ENCODE results near the gene LGR6.
"Not testable (repeated sequence)": the region's sequence is repeated elsewhere in the genome, so short reads cannot be mapped to it uniquely, and the experiment has no call there.

LGR6 gene

DNA sequence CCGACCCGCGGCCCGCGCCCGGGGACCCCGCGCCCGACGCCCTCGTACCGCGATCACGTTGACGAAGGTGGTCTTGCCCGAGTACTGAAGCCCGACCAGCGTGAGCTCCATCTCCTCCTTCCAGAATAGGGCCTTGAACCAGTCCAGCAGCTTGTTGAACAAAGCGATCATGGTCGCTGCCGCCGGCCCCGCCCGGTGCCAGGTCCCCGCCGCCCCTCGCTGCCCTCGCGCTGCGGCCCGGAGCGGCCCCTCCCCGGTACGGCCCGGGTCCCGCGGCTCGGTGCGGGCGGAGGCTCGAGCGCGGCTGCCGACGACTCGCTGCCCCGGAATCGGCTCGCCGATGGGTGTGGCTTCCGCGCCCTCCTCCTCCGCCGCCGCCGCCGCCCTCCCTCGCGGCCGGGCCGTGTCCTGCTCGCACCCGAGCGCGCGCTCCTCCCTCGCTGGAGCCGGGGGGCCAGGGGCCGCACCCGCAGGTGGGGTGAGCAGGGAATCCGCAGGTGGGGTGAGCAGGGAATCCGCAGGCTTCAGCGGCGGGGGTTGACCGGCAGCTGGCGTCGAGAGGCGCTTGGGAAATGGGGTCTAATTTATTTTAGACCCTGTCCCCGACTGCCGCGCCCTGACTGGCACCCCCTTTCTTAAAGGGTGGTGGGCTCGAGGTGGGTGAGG lies 49.1 kb upstream of the LGR6 start, which contains the start of gene ARL8A (continued):
- TF ChIP-seq ZNF311 (tag by site-specific recombination; IDR thresholded peaks at IDR 0.05; ENCODE audit: borderline replicate concordance): no peak

DNA sequence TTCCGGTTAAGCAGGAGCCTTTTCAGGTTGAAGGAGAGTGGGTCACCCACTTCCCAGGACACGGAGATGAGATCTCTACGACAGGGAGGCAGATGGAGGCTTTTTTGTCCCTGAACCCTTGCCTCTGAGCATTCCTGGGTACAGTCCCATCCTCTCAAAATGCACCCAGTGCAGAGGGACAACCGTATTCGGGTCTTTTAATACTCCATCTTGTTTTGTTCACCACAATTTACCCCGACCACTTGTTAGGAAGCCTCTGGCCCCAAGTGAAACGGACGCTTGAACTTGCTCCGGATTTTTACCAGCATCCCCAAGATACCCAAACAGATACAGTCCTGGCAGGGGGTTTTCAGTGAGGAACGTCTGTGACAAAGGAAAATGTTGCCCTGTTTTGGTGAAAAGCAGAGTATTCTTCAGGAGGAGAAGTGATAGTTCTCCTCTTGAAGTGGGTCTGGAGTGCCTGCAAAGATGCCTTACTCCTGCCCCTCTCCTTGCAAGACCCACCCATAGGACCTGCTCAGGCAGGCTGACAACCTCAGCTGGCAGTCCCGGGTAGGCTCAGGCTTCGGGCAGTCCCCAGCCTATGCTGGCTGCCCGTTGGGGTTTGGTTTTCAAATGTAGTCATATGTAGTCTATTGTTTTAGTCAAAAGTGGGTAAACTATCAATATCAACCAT lies 48.4 kb upstream of the LGR6 start:
- no peaks in the 10 kb centered on the region; the same call in 1 of the 2 replicates for H3K4me1 ChIP-seq (ENCODE audit: control insufficient read depth, insufficient read depth, low read length)
- TF ChIP-seq ZNF302 (tag by site-specific recombination; IDR thresholded peaks at IDR 0.05; ENCODE audit: low read depth) (no peak), ZNF654 (tag by site-specific recombination; IDR thresholded peaks at IDR 0.05; ENCODE audit: low read depth) (no peak), ZNF600 (tag by site-specific recombination; IDR thresholded peaks at IDR 0.05) (peak; percentile 65; the same call in 1 of the 2 replicates), ZBTB48 (tag by site-specific recombination; IDR thresholded peaks at IDR 0.05) (peak; percentile 70; the same call in 1 of the 2 replicates), ZNF335 (tag by site-specific recombination; conservative IDR thresholded peaks at IDR 0.05) (peak; percentile 92), ZNF560 (tag by site-specific recombination; IDR thresholded peaks at IDR 0.05; ENCODE audit: borderline replicate concordance) (no peak), GLIS2 (tag by site-specific recombination; IDR thresholded peaks at IDR 0.05) (peak; percentile 4; the same call in 1 of the 2 replicates), ZBTB20 (tag by site-specific recombination; IDR thresholded peaks at IDR 0.05) (peak; percentile 65), ZNF530 (tag by site-specific recombination; IDR thresholded peaks at IDR 0.05; ENCODE audit: low read depth) (peak; percentile 98), ZNF16 (tag by site-specific recombination; IDR thresholded peaks at IDR 0.05; ENCODE audit: low read depth) (no peak)
- TF ChIP-seq, protein P1, sequence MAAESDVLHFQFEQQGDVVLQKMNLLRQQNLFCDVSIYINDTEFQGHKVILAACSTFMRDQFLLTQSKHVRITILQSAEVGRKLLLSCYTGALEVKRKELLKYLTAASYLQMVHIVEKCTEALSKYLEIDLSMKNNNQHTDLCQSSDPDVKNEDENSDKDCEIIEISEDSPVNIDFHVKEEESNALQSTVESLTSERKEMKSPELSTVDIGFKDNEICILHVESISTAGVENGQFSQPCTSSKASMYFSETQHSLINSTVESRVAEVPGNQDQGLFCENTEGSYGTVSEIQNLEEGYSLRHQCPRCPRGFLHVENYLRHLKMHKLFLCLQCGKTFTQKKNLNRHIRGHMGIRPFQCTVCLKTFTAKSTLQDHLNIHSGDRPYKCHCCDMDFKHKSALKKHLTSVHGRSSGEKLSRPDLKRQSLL (tag by site-specific recombination; IDR thresholded peaks at IDR 0.05): peak; percentile 29; the same call in 1 of the 2 replicates
- TF ChIP-seq, protein P2, sequence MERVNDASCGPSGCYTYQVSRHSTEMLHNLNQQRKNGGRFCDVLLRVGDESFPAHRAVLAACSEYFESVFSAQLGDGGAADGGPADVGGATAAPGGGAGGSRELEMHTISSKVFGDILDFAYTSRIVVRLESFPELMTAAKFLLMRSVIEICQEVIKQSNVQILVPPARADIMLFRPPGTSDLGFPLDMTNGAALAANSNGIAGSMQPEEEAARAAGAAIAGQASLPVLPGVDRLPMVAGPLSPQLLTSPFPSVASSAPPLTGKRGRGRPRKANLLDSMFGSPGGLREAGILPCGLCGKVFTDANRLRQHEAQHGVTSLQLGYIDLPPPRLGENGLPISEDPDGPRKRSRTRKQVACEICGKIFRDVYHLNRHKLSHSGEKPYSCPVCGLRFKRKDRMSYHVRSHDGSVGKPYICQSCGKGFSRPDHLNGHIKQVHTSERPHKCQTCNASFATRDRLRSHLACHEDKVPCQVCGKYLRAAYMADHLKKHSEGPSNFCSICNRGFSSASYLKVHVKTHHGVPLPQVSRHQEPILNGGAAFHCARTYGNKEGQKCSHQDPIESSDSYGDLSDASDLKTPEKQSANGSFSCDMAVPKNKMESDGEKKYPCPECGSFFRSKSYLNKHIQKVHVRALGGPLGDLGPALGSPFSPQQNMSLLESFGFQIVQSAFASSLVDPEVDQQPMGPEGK (tag by site-specific recombination; IDR thresholded peaks at IDR 0.05): no peak
- TF ChIP-seq, protein P3, sequence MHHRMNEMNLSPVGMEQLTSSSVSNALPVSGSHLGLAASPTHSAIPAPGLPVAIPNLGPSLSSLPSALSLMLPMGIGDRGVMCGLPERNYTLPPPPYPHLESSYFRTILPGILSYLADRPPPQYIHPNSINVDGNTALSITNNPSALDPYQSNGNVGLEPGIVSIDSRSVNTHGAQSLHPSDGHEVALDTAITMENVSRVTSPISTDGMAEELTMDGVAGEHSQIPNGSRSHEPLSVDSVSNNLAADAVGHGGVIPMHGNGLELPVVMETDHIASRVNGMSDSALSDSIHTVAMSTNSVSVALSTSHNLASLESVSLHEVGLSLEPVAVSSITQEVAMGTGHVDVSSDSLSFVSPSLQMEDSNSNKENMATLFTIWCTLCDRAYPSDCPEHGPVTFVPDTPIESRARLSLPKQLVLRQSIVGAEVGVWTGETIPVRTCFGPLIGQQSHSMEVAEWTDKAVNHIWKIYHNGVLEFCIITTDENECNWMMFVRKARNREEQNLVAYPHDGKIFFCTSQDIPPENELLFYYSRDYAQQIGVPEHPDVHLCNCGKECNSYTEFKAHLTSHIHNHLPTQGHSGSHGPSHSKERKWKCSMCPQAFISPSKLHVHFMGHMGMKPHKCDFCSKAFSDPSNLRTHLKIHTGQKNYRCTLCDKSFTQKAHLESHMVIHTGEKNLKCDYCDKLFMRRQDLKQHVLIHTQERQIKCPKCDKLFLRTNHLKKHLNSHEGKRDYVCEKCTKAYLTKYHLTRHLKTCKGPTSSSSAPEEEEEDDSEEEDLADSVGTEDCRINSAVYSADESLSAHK (tag by site-specific recombination; IDR thresholded peaks at IDR 0.05): no peak
- CTCF ChIA-PET: interaction anchor here (0.6 to 3.8 kb wide), 6 partner anchors 9 to 163 kb away, joined by 3 to 25 read pairs (median 4); no protein-coding TSS in a partner anchor
- H3K9me3 ChIP-seq (ENCODE audit: control insufficient read depth, insufficient read depth, low read depth, low read length): no peaks in the 10 kb centered on the region
- H3K36me3 ChIP-seq (ENCODE audit: control insufficient read depth in 2 of 2, insufficient read depth in 1 of 2, low read length in 2 of 2): peaks cover 0 to 17% of the 10 kb centered on the region in 2 experiments; a peak in 1 of 3 replicates
- POLR2A ChIA-PET: interaction anchor here (2.4 kb wide), 1 partner anchor 10 kb away, joined by 8 read pairs; no protein-coding TSS in a partner anchor
- H3K27ac ChIP-seq (ENCODE audit: extremely low read depth, low read depth, low read length): peak overlapping the region; percentile 90; the same call in 1 of the 2 replicates
- H3K4me3 ChIP-seq (ENCODE audit: low read depth, low read length): peak overlapping the region; percentile 79

DNA sequence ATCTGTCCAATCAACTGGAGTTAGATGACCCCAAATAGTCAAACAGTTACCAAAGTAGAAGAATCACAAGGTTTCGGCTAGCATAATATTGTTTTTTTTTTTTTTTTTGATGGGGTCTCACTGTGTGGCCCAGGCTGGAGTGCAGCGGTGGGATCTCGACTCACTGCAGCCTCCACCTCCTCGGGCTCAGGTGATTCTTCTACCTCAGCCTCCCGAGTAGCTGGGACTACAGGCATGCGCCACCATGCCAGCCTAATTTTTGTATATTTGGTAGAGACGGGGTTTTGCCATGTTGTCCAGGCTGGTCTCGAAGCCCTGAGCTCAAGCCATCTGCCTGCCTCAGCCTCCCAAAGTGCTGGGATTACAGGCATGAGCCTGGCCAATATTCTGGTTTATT lies 47.9 kb upstream of the LGR6 start:
- not testable (repeated sequence) for H3K4me3 ChIP-seq (ENCODE audit: low read depth, low read length); H3K9me3 ChIP-seq (ENCODE audit: control insufficient read depth, insufficient read depth, low read depth, low read length); H3K4me1 ChIP-seq (ENCODE audit: control insufficient read depth, insufficient read depth, low read length); H3K27ac ChIP-seq (ENCODE audit: extremely low read depth, low read depth, low read length)
- POLR2A ChIA-PET: interaction anchor here (0.7 kb wide), 1 partner anchor 136 kb away, joined by 6 read pairs; no protein-coding TSS in a partner anchor
- peaks cover 0 to 11% of the 10 kb centered on the region in 2 experiments; a peak in 1 of 3 replicates for H3K36me3 ChIP-seq (ENCODE audit: control insufficient read depth in 2 of 2, insufficient read depth in 1 of 2, low read length in 2 of 2)
- CTCF ChIA-PET: interaction anchor here (0.7 to 3.8 kb wide), 3 partner anchors 9 to 162 kb away, joined by 3 to 25 read pairs (median 5); no protein-coding TSS in a partner anchor
- TF ChIP-seq ZNF121 (tag by site-specific recombination; IDR thresholded peaks at IDR 0.05): peak; percentile 59; the same call in 1 of the 2 replicates
